Activated CD4-positive, alpha-beta T cell treated with anti-CD3 and anti-CD28 coated beads for 4 hours (primary cell): ENCODE data around the gene SRCAP.
"Not testable (repeated sequence)": the region's sequence is repeated elsewhere in the genome, so short reads cannot be mapped to it uniquely, and the experiment has no call there.

ENCODE experiments used
- DNase-seq, 2 donors: peaks; one replicate each; pipeline ENCODE4 v3.0.0-alpha.2; 2020

The SRCAP gene

DNA sequence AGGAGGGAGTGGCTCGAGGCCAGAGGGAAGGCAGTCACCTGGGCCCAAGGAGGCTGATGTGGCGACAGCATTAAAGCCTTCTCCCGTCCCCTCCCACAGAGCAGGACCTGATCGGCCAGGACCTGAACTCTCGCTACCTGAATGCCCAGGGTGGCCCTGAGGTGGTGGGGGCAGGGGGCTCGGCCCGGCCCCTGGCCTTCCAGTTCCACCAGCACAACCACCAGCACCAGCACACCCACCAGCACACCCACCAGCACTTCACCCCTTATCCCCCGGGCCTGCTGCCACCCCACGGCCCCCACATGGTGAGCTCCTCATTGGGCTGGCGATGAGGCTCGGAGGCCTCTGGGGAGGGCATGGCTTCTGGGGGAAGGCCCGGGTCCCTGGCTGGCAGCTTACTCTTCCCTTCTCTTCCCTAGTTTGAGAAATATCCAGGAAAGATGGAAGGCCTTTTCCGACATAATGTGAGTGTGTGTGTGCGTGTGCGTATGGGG is 34.3 kb upstream of the SRCAP start:
- DNase-seq: no peak

GRCh38 chr16:30665155-30665829 is 33.7 kb upstream of the SRCAP start:
- no peak for DNase-seq

GRCh38 chr16:30665830-30666190 is 33.2 kb upstream of the SRCAP start:
- no peak for DNase-seq

DNA sequence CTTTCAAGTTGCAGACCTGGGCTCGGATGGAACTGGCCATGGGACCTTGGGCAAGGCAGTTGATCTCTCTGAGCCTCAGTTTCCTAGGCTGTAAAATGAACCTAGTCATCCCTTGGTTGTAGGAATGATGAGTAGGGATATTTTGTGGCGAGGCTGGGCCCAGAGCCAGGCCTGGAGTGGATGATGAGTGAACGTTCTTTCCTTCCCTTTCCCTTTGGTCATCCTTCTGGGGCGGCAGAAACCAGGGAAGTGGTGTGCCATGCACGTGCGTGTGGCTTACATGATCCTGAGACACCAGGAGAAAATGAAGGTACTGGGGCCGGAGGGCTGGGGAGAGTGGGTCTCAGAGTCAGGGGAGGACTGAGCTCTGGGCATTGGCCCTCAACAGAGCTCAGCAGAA is 32.3 kb upstream of the SRCAP start:
- no peak for DNase-seq

GRCh38 chr16:30667361-30667905 is 31.5 kb upstream of the SRCAP start:
- DNase-seq: no peak

- no peak for DNase-seq
These were observed 30.6 kb upstream of the SRCAP start for GRCh38 chr16:30668393-30668792.

DNA sequence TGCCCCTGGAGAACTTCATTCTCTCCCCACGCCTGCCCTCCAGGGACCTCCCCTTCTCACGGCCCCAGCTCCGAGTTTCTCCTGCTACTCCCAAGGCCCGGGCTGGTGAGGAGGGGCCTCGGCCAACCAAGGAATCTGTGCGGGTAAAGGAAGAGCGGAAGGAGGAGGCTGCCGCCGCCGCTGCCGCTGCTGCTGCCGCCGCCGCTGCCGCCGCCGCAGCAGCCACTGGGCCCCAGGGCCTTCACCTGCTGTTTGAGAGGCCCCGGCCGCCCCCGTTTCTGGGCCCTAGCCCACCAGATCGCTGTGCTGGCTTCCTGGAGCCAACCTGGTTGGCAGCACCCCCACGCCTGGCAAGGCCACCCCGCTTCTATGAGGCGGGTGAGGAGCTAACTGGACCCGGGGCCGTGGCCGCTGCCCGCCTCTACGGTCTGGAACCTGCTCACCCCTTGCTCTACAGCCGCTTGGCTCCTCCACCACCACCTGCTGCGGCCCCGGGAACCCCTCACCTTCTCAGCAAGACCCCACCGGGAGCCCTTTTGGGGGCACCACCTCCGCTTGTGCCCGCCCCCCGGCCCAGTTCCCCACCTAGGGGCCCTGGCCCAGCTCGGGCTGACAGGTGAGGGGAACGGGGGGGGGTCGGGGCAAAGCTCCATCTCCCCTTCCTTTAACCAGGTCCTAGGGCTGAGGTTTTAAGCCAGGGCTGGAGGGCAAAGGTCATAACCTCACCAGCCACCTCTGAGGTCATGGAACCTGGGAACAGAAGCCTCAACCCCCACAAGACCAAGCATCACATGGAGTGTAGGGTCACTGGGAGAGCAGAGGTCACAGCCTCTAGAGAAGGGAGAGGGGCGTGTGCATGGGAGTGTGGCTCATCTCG is 29.7 kb upstream of the SRCAP start:
- no peak for DNase-seq

DNA sequence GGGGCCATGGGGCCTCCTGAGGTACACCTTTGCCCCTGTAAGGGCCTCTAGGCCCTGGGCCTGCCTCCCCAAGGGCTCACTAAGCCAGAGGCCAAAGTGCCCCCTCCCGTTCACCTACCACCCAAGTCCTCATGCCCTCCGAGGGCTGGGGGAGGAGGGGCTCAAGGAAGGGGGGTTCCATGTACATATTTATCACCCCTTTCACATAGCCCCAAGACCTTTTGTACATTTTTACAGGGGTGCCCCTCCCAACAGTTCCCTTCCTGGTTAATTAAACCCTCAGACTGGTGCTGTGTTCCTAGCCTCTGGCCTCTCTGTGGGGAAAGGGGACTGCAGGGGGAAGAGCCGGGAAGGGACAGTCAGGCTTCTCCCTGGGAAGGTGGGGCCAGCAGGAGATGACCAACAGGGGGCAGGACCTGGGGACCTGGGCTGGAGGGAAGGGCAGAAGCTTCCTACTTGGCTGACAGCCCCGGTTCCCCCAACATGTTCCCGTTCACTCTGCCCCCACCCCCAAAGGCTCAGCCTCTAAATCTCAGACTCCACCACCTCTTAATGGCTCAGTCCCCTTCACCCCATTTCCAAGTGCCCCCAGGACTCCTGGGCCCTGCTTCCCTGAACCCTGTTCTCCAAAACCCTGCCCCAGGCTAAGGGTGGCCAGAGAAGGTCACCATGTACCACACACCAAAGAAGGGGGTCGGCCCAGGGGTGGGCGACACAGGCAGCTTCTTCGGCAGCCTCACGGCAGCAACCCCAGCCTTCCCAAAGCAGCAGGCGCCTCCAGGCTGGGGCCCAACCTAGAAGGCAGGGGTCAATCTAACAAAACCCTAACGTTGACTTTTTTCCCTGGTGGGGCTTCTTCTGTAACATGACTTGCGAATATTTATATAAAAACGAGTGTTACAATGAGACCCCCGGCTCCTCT is 28.8 kb upstream of the SRCAP start:
- no peak for DNase-seq

GRCh38 chr16:30675143-30675542 is 23.8 kb upstream of the SRCAP start:
- no peak for DNase-seq

DNA sequence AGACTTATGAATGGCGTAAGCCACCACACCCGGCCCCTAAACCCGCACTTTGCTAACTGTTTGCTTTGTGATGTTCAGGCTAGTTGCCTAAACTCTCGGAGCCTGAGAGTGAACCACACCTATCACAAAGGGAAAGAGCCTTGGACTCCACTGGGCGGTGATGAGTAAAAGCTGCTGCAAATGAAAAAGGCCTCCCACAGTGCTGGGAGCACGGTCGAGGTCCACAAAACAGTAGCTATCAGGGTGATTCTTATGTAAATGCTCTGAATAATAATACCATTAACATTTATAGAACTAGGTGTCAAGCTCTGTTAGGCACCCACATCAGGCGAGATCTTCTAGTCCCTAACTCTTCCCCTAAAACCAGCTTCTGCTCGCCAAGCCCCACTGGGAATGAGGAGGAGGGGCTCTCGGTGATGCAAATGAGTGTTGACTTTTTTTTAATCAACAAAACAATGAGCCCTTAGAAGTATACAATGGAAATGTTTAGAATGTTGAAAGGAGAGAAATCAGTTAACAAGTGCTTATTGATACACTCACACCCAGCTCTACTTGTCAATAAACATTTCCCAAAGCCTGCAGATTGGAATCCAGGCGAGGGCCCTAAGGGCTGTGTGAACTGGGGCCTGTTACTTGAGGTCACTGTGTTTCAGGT is 20.9 kb upstream of the SRCAP start:
- DNase-seq: no peak

- DNase-seq: no peak
These were observed 20.4 kb upstream of the SRCAP start for GRCh38 chr16:30678586-30678970.

GRCh38 chr16:30680326-30680725 is 18.6 kb upstream of the SRCAP start:
- DNase-seq: no peak

- no peak for DNase-seq
These were observed 10.3 kb upstream of the SRCAP start for GRCh38 chr16:30688701-30689100.

GRCh38 chr16:30691907-30692306 is 7.1 kb upstream of the SRCAP start:
- no peak for DNase-seq

DNA sequence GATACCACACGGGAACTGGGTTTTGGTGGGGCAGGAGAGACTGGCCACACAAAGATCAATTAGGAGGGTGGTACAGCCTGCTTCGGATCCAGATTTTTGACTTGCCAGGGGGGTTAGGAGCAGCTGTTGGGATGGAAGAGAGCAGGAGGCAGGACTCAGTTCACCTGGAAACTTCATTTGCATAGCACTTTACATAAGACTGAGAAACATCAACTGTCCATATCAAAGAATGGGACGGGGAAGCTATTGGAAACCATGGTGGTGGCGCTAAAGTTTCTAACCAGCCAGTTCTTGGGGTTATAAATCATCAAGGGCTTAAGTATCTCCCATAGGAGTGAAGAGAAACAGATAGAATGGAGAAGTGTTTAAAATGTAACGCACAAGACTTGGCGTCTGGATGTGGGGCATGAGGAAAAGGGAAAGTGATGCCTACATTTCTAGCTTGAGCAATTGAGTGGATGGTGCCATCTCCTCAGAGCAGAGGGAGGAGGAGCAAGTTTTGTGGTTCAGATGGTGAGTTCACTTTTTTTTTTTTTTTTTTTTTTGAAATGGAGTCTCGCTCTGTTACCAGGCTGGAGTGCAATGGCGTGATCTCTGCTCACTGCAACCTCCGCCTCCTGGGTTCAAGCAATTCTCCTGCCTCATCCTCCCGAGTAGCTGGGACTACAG is 6.4 kb upstream of the SRCAP start:
- no peak for DNase-seq

DNA sequence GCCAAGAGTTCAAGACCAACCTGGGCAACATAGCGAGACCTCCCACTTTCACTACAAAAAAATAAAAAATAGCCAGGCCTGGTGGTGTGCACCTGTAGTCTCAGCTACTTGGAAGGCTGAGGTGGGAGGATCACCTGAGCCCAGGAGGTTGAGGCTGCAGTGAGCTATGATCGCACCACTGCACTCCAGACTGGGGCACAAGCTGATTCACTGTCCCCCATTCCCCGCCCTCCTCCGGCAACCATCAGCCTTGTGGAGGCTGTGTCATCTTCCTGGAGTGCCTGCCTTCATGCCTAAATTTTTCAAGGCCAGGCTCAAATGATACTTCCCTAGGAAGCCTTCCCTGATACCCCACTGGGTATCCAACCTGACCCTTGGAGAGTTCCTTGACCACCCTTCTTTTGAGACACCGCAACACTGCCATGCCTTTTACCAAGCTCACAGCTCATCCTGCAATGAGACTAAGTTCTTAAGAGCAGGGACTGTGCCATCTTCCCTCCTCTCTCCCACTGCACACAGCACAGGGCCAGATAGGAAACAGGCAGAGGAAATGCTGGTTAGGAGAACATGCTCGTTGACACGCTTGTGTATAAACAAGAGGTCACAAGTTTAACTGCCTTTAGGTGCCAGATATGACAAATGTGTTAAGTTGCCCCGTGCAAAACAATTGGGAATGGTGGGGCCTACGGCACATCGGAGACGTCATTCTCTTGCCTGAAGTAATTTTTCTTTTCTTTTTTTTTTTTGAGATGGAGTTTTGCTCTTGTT is 3.9 kb upstream of the SRCAP start:
- no peak for DNase-seq

DNA sequence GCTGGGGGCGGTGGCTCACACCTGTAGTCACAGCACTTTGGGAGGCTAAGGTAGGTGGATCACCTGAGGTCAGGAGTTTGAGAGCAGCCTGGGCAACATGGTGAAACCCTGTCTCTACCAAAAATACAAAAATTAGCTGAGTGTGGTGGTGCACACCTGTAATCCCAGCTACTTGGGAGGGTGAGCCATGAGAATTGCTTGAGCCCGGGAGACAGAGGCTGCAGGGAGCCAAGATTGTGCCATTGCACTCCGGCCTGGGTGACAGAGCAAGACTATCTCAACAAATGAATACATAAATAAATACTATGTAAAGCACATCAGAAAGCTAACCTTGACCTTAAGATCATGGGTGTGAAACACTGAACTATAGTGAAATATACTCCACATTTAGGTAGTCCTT is 2.3 kb upstream of the SRCAP start:
- DNase-seq: not testable (repeated sequence)

DNA sequence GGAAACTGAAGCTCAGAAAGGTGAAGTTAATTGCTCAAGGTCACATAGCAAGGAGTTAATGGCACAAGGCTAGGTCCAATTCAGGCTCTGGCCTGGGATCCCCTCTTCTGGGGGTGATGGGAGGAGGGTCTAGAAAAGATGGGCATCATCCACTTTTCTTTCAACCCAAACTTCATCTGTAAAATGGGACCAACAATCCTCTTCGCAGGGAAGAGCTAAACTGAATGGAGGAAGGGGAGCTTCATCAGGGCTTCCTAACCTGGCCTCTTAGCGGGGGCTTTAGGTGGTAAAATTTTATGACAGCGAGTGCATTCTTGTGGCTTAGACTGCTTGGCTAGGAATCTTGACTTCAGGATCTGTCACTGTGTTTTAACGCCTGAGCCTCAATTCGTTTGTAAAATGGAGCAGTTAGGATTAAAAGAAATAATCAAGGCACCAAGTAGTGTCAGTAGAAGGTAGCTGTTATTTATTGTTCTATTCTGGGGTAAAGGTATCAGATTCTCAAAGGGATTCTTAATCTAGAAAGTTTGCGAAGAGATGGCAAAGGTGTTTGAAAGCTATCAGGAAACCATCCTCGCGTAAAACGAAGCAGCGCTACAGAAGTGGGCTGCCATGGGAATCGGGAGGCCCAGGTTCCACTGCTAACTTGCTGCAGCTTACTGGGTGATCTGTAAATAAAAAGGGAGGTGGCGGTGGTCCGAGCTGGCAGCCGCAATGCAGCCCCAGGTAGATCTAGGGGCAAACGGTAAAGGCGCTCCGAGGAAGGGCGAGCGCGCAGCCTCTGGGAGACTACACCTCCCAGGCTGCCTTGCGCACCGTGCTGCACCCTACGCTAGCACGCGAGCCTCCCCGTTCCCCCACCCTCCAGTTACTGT is 1.5 kb upstream of the SRCAP start:
- DNase-seq: no peak

GRCh38 chr16:30698139-30698815 is 694 bp upstream of the SRCAP start:
- peak; percentile 99 for DNase-seq
